ENCODE data around the gene PXDC1.
"Not testable (repeated sequence)": the region's sequence is repeated elsewhere in the genome, so short reads cannot be mapped to it uniquely, and the experiment has no call there.

The PXDC1 gene

GRCh38 chr6:3707751-3708412 is 43.6 kb downstream of the PXDC1 start:
- no peak for DNase-seq

- no peak for DNase-seq
Measured at GRCh38 chr6:3707024-3707423, 44.5 kb downstream of the PXDC1 start.

- no peak for DNase-seq
Measured at GRCh38 chr6:3706547-3706946, 45.0 kb downstream of the PXDC1 start.

GRCh38 chr6:3701631-3702030 is 49.9 kb downstream of the PXDC1 start:
- no peak for DNase-seq

GRCh38 chr6:3699231-3699630 is 52.3 kb downstream of the PXDC1 start:
- no peak for DNase-seq

GRCh38 chr6:3698021-3698420 is 53.5 kb downstream of the PXDC1 start:
- DNase-seq, result no peak

GRCh38 chr6:3697609-3698008 is 53.9 kb downstream of the PXDC1 start:
- no peak for DNase-seq

GRCh38 chr6:3696525-3697088 is 54.9 kb downstream of the PXDC1 start:
- no peak for DNase-seq

- DNase-seq, result no peak
Measured at GRCh38 chr6:3695065-3695817, 56.3 kb downstream of the PXDC1 start.

- no peak for DNase-seq
Measured at GRCh38 chr6:3693831-3694230, 57.7 kb downstream of the PXDC1 start.

GRCh38 chr6:3690506-3690905 is 61.0 kb downstream of the PXDC1 start:
- DNase-seq, result no peak

- DNase-seq, result no peak
Measured at GRCh38 chr6:3687847-3688246, 63.7 kb downstream of the PXDC1 start.

- DNase-seq, result no peak
Measured at GRCh38 chr6:3683331-3683730, 68.2 kb downstream of the PXDC1 start.

- no peak for DNase-seq
Measured at GRCh38 chr6:3678946-3679345, 72.6 kb downstream of the PXDC1 start.

GRCh38 chr6:3677751-3678150 is 73.8 kb downstream of the PXDC1 start:
- DNase-seq, result not testable (repeated sequence)

- DNase-seq, result not testable (repeated sequence)
Measured at GRCh38 chr6:3677351-3677750, 74.2 kb downstream of the PXDC1 start.

Measured in NCI-H2029 treated with DMSO at 0.1 percent for 48 hours (cell line).